Sigmoid colon (tissue), 7 donors: ENCODE measurements around the gene NOD2. TPM values are rescaled to one million over a fixed set of nuclear protein-coding genes. Genes with fewer than 3 reads are reported as not detected.

Experiments
- DNase-seq: peaks from one replicate; pipeline ENCODE4 v3.0.0-alpha.2; 2019
- H3K27ac ChIP-seq, 4 donors: fragments of 200-600 bp; sonication (generic); one replicate each; pipeline ENCODE4 v1.5.1; 2016 to 2019; ENCODE audit warnings: mild to moderate bottlenecking in 1 of 4
- H3K27me3 ChIP-seq, 3 donors: fragments of 200-600 bp; sonication (generic); one replicate each; pipeline ENCODE4 v1.5.1; 2019; ENCODE audit warnings: mild to moderate bottlenecking in 1 of 3
- H3K36me3 ChIP-seq, 4 donors: fragments of 200-600 bp; sonication (generic); one replicate each; pipeline ENCODE4 v1.5.1; 2016 to 2019
- H3K4me1 ChIP-seq, 4 donors: fragments of 200-600 bp; sonication (generic); one replicate each; pipeline ENCODE4 v1.5.1; 2017 to 2019
- H3K4me3 ChIP-seq, 4 donors: fragments of 200-600 bp; sonication (generic); one replicate each; pipeline ENCODE4 v1.5.1; 2017 to 2019; ENCODE audit warnings: mild to moderate bottlenecking in 2 of 4, moderate library complexity in 1 of 4
- H3K9me3 ChIP-seq, 4 donors: fragments of 200-600 bp in 3 of 4; sonication (generic) in 3 of 4; one replicate each; pipeline versions ENCODE4 v1.5.1 to v1.6.1; 2013 to 2019
- EP300 ChIP-seq, 4 donors: sonication (generic); formaldehyde crosslinking; IDR thresholded peaks; one replicate each; pipeline ENCODE4 v1.6.1; 2017; ENCODE audit warnings: antibody characterized with exemption in 4 of 4
- POLR2A ChIP-seq, 2 donors: fragments of 450-650 bp; IDR thresholded peaks; one replicate each; pipeline ENCODE4 v1.6.1; 2016; ENCODE audit warnings: antibody characterized with exemption in 2 of 2, mild to moderate bottlenecking in 2 of 2, moderate library complexity in 2 of 2
- POLR2AphosphoS5 ChIP-seq, 4 donors: sonication (generic); formaldehyde crosslinking; IDR thresholded peaks; one replicate each; pipeline ENCODE4 v1.6.1; 2017; ENCODE audit warnings: antibody characterized with exemption in 4 of 4
- WGBS, 2 donors: extraction: QIAGEN DNeasy Blood & Tissue Kit; methylation state at CpG; one replicate each; pipeline ENCODE4 v1.1.7; 2013; 5-methylcytosine and 5-hydroxymethylcytosine counted together
- intact Hi-C: fragments of 100-400 bp; cut with DNase I; formaldehyde crosslinking; loops from one replicate; pipeline ENCODE4 v1.15.1; 2023
- polyA plus RNA-seq, 3 donors: library from polyadenylated mRNA; stranded (reverse); fragments of 200-250 nt; gene quantifications; one replicate each; pipeline ENCODE4 v1.2.3, GENCODE V29; 2013
- total RNA-seq, 4 donors: library from RNA; depleted of rRNA; stranded (reverse); fragments of >200 nt; gene quantifications; one replicate each; pipeline ENCODE4 v1.1.0, GENCODE V29; 2016
- TF ChIP-seq, protein P1 (sequence below), 4 experiments: fragments of 450-650 bp in 3 of 4; fragments of 200-600 bp in 1 of 4; IDR thresholded peaks; one replicate each; pipeline ENCODE4 v1.5.1; 2016 to 2019; ENCODE audit warnings: antibody characterized with exemption in 4 of 4, mild to moderate bottlenecking in 3 of 4, moderate library complexity in 2 of 4
- donor health status: healthy with polysubstance abuse.
- donor health status: Bipolar disorder and iron deficiency.
- donor health status: healthy.

The NOD2 gene
- 1 to 10 TPM; 2.5 to 3.0 (median 2.7) TPM for total RNA-seq
- polyA plus RNA-seq = under 1 TPM; 0.23 to 0.76 (median 0.60) TPM

DNA sequence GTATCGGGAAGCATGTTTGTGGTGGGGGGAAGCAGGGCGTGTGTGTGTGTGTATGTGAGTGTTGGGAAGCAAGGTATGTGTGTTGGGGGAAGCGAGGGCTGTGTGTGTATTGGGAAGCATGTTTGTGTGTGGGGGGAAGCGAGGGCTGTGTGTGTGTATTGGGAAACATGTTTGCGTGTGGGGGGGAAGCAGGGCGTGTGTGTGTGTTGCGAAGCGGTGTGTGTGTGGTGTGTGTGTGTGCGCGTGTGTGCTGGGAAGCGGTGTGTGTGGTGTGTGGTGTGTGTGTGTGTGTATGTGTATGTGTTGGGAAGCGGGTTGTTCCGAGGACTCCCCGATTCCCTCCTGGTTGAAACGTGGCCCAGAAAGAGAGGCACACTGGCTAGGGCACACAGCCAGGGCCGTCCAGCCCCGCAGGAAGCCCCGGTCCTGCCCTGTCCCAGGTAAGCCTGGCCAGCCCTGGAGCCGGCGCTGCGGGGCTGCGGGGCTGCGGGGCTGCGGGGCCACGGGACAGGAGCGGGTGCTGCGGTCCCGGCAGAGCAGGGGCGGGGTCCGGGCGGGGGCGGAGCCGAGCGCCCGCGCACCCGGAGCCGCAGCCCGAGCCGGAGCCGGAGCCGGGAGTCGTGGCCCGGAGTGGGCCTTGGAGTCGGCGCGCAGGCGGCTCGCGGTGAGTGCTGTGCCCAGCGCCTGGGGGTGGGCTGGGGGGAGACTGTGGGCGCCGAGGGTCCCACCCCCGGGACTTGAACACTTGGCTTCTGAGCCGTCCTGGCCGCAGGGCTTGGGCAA lies at the start of gene NOD2:
TSS of gene NOD2 (plus strand) at position 608 of the 783 bp plus-strand sequence. CDS start 5,890 bp downstream, outside the sequence.
- intact Hi-C loops = loop anchor here (10.0 kb wide), 1 partner anchor 112 kb away; no protein-coding TSS in a partner anchor
- H3K4me1 ChIP-seq = peaks cover 0 to 33% (median 25%) of the 10 kb centered on the region in 4 donors
- H3K9me3 ChIP-seq = no peaks in the 10 kb centered on the region
- WGBS, 2 donors = 10 to 20% methylated on average over 56 of the region's 56 CpGs
- H3K27ac ChIP-seq = peak within 1 kb of the TSS in 2 of 4 donors; percentile 44 to 56
- no peaks in the 10 kb centered on the region for H3K36me3 ChIP-seq
- H3K4me3 ChIP-seq = peak within 1 kb of the TSS; percentile 4 to 52 (median 48)
- H3K27me3 ChIP-seq = peaks cover 0 to 4% (median 0%) of the 10 kb centered on the region in 3 donors
- DNase-seq = no peak
- TF ChIP-seq POLR2A (IDR thresholded peaks at IDR 0.05) (no peak), POLR2AphosphoS5 (IDR thresholded peaks at IDR 0.05) (no peak), EP300 (IDR thresholded peaks at IDR 0.05) (no peak)
- TF ChIP-seq, protein P1, sequence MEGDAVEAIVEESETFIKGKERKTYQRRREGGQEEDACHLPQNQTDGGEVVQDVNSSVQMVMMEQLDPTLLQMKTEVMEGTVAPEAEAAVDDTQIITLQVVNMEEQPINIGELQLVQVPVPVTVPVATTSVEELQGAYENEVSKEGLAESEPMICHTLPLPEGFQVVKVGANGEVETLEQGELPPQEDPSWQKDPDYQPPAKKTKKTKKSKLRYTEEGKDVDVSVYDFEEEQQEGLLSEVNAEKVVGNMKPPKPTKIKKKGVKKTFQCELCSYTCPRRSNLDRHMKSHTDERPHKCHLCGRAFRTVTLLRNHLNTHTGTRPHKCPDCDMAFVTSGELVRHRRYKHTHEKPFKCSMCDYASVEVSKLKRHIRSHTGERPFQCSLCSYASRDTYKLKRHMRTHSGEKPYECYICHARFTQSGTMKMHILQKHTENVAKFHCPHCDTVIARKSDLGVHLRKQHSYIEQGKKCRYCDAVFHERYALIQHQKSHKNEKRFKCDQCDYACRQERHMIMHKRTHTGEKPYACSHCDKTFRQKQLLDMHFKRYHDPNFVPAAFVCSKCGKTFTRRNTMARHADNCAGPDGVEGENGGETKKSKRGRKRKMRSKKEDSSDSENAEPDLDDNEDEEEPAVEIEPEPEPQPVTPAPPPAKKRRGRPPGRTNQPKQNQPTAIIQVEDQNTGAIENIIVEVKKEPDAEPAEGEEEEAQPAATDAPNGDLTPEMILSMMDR (IDR thresholded peaks at IDR 0.05) = no peak

DNA sequence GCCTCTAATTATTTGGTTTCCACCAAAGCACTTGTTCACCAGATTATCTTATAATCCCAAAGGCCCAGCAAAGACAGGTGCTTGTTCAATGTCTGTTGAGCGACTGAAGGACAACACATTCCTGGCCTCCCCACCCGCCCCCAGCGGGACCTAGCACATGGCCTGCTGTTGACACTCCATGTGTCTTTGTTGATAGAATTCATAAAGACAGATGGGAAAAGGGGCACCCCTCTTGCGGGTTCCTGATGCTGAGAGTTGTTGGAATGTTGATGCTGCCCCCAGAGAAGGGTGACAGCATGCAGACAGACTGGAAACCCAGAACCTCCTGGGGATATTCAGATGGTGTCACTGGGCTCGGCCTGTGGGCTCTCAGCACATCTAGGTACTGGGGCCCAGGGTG lies 49.2 kb upstream of the NOD2 start:
- H3K27me3 ChIP-seq = no peaks in the 10 kb centered on the region
- peaks cover 0 to 18% (median 6%) of the 10 kb centered on the region in 4 donors for H3K4me1 ChIP-seq
- H3K4me3 ChIP-seq = no peak overlapping the region
- WGBS, 2 donors = 92 to 95% methylated on average over 5 of the region's 5 CpGs
- no peaks in the 10 kb centered on the region for H3K9me3 ChIP-seq
- TF ChIP-seq POLR2AphosphoS5 (IDR thresholded peaks at IDR 0.05) (no peak), EP300 (IDR thresholded peaks at IDR 0.05) (no peak), POLR2A (IDR thresholded peaks at IDR 0.05) (no peak)
- TF ChIP-seq, protein P1 (IDR thresholded peaks at IDR 0.05) = no peak
- no peaks in the 10 kb centered on the region for H3K36me3 ChIP-seq
- intact Hi-C loops = no loop called here
- H3K27ac ChIP-seq = no peak overlapping the region
- no peak for DNase-seq

DNA sequence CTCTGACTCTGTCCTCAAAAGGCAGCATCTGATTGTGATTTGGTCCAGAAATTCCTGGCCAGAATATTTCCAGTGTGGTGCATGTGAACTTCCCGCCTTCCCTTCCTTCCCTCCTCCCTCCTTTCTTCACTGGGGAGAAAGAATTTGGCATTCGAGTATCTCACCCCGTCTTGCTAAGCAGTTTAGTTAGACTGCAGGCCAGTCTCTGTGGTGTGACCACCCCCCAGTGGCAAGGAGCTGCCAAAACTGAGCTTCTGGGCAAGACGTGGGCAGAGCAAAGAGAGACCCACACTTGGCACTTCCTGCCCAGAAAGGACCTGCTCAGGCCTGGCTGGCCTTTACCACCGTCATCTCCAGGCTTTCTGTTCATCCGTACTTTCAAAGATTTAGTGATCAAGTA lies 48.7 kb upstream of the NOD2 start:
- no peaks in the 10 kb centered on the region for H3K36me3 ChIP-seq
- intact Hi-C loops = no loop called here
- DNase-seq = no peak
- peaks cover 0 to 18% (median 6%) of the 10 kb centered on the region in 4 donors for H3K4me1 ChIP-seq
- TF ChIP-seq EP300 (IDR thresholded peaks at IDR 0.05) (no peak), POLR2AphosphoS5 (IDR thresholded peaks at IDR 0.05) (peak in 1 of 4 donors; percentile 8), POLR2A (IDR thresholded peaks at IDR 0.05) (no peak)
- TF ChIP-seq, protein P1 (IDR thresholded peaks at IDR 0.05) = peak in 3 of 4 experiments; percentile 30 to 43 (median 40)
- no peaks in the 10 kb centered on the region for H3K9me3 ChIP-seq
- H3K4me3 ChIP-seq = no peak overlapping the region
- H3K27ac ChIP-seq = no peak overlapping the region
- 51 to 53% methylated on average over 6 of the region's 6 CpGs for WGBS, 2 donors
- no peaks in the 10 kb centered on the region for H3K27me3 ChIP-seq

DNA sequence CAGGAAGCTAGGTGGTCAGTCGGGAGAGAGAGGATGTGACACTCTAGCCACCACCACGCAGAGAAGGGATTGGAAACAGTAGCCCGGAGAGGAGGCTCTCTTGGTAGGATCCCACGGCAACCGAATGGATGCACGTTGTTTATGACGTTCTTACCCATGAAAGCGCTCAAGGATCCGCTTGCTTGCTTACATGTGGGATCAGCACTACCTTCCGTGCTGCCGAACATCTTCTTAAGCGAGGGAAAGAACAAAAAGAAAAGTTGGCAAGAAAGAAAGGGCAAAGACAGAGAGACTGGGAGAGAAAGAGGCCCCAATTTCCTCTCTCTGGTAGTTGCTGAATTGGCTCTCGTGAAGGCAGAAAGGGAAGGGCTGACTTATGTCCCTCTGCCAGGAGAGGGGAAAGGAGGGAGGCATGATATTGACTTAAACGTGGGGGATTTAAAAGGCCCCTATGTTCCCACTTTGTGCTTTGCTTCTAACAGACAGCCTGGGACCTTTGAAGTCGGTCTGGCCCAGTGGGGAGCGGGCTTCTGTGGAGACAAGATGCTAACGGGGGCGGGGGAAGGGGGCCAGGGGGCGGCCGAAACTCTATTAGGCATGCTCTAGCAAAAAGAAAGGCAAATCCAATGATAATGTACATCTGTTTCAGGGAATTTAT lies 47.7 kb upstream of the NOD2 start:
- Histone ChIP-seq H3K4me1 (peaks cover 0 to 18% (median 6%) of the 10 kb centered on the region in 4 donors), H3K27ac (no peak overlapping the region), H3K4me3 (no peak overlapping the region), H3K36me3 (no peaks in the 10 kb centered on the region), H3K9me3 (no peaks in the 10 kb centered on the region), H3K27me3 (no peaks in the 10 kb centered on the region)
- 79 to 87% methylated on average over 20 of the region's 20 CpGs for WGBS, 2 donors
- TF ChIP-seq, protein P1 (IDR thresholded peaks at IDR 0.05) = no peak
- TF ChIP-seq EP300 (IDR thresholded peaks at IDR 0.05) = no peak
- TF ChIP-seq POLR2A (IDR thresholded peaks at IDR 0.05) = no peak
- no peak for TF ChIP-seq POLR2AphosphoS5 (IDR thresholded peaks at IDR 0.05)
- intact Hi-C loops = no loop called here
- no peak for DNase-seq
